ENCODE measurements around the gene ZNF629. TPM values are rescaled to one million over a fixed set of nuclear protein-coding genes. Genes with fewer than 3 reads are reported as not detected.

The ZNF629 gene
- total RNA-seq, 1 donor from 2014 or later: 13.3 TPM

DNA sequence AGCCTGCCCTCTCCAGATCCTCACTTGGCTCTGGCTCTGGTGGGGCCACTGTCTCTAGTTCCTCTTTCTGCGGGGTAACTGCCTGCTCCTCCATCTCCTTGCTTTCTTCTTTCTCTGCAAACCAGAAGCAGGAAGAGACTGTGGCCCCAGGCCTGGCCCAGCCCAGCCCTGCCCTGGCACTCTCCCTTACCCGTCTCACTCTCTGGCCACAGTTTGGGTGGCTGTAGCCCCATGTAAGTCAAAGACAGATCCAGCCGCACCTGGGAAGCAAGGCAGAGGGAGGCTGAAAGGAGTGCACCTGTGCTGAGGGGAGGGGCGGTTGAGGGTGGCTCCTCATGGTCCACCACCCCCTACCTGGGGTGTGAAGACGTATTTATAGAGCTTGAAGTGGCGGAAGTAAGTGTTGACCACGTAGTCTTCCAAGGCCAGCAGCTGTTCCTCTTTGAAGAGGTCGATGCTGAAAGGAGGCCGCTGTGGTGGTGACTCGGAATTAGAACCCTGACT lies 28.0 kb downstream of the ZNF629 start:
- Histone ChIP-seq H3K4me3 (no peak overlapping the region), H3K27me3 (no peaks in the 10 kb centered on the region), H3K9me3 (no peaks in the 10 kb centered on the region), H3K36me3 (peaks cover 38% of the 10 kb centered on the region), H3K27ac (peak overlapping the region; percentile 48), H3K4me1 (peaks cover 23% of the 10 kb centered on the region)
- peak; percentile 64 for DNase-seq
- intact Hi-C loops (cut with DNase I): loop anchor here (10.0 kb wide), 1 partner anchor 64 kb away; the partner anchor contains the start of gene SRCAP
- peak; percentile 12 for ATAC-seq
- TF ChIP-seq, protein P1, sequence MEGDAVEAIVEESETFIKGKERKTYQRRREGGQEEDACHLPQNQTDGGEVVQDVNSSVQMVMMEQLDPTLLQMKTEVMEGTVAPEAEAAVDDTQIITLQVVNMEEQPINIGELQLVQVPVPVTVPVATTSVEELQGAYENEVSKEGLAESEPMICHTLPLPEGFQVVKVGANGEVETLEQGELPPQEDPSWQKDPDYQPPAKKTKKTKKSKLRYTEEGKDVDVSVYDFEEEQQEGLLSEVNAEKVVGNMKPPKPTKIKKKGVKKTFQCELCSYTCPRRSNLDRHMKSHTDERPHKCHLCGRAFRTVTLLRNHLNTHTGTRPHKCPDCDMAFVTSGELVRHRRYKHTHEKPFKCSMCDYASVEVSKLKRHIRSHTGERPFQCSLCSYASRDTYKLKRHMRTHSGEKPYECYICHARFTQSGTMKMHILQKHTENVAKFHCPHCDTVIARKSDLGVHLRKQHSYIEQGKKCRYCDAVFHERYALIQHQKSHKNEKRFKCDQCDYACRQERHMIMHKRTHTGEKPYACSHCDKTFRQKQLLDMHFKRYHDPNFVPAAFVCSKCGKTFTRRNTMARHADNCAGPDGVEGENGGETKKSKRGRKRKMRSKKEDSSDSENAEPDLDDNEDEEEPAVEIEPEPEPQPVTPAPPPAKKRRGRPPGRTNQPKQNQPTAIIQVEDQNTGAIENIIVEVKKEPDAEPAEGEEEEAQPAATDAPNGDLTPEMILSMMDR (IDR thresholded peaks at IDR 0.05): no peak

DNA sequence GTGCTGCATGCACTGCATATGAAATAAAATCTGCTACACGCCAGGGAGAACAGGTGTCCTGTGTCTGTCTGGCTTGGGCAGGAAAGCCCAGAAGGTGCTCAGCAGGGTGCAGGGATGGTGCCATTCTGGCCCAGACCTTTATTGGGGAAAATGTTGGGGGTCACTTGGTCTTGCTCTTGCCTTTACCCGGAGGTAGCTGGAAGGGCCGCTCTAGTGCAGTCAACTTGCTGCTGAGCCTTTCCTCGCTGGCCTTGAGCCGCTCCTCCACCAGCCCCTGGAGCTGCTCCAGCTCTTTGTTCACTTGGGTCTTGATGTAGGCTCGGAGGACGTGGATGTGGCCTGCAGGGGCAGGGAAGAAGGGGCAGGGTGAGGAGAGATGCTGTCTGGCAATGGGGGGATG lies 29.7 kb downstream of the ZNF629 start:
- H3K36me3 ChIP-seq: peaks cover 45% of the 10 kb centered on the region

DNA sequence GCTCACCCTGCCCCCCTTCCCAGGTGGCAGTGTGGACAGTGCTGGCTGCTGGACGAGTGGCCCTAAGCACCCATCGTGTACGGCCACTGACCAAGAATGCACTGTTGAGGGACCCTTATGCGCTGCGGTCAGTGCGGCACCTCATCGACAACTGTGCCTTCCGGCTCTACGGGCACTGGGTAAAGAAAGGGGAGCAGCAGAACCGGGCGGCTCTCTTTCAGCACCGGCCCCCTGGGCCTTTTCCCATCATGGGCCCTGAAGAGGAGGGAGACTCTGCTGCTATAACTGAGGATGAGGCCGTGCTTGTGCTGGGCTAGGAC lies 30.3 kb downstream of the ZNF629 start:
- no peak overlapping the region for H3K4me3 ChIP-seq
- DNase-seq (no peak), ATAC-seq (no peak)
- intact Hi-C loops (cut with DNase I): loop anchor here (10.0 kb wide), 1 partner anchor 62 kb away; the partner anchor contains the start of gene SRCAP
- H3K9me3 ChIP-seq: no peaks in the 10 kb centered on the region
- H3K27ac ChIP-seq: no peak overlapping the region
- H3K36me3 ChIP-seq: peaks cover 50% of the 10 kb centered on the region
- TF ChIP-seq, protein P1 (IDR thresholded peaks at IDR 0.05): no peak
- H3K4me1 ChIP-seq: peaks cover 9% of the 10 kb centered on the region
- no peaks in the 10 kb centered on the region for H3K27me3 ChIP-seq

More for the DNA sequence above, 29.7 kb downstream of the ZNF629 start:
- ATAC-seq (no peak), DNase-seq (peak; percentile 46)
- Histone ChIP-seq H3K4me3 (no peak overlapping the region), H3K4me1 (peaks cover 9% of the 10 kb centered on the region), H3K9me3 (no peaks in the 10 kb centered on the region), H3K27me3 (no peaks in the 10 kb centered on the region), H3K27ac (no peak overlapping the region)
- TF ChIP-seq, protein P1 (IDR thresholded peaks at IDR 0.05): no peak
- intact Hi-C loops (cut with DNase I): loop anchor here (10.0 kb wide), 1 partner anchor 63 kb away; the partner anchor contains the start of gene SRCAP

DNA sequence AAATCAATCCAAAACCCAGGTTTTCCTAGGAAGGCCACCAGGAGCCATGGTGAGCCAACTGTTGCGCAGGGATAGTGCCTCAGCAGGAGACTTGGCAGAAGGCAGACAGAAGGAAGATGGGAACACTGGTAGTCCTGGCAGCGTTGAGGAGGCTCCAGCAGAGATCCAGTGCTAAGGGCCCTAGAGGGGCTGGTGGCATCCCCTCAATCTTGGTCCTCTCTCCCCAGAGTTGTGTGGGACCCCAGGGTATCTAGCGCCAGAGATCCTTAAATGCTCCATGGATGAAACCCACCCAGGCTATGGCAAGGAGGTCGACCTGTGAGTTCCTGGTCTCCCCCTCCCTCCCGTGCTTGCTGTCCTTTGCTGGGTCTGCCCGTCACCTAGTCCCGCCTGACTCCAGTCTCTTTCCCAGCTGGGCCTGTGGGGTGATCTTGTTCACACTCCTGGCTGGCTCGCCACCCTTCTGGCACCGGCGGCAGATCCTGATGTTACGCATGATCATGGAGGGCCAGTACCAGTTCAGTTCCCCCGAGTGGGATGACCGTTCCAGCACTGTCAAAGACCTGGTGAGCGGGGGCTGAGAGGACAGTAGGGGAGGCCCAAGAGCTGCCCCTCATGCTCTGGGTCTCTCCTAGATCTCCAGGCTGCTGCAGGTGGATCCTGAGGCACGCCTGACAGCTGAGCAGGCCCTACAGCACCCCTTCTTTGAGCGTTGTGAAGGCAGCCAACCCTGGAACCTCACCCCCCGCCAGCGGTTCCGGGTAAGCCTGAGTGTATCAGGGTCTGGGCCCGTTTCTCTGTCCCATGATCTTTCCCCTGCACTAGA lies 30.8 kb downstream of the ZNF629 start:
- TF ChIP-seq, protein P1 (IDR thresholded peaks at IDR 0.05): no peak
- no peak overlapping the region for H3K4me3 ChIP-seq
- ATAC-seq (no peak), DNase-seq (peak; percentile 19)
- H3K27me3 ChIP-seq: no peaks in the 10 kb centered on the region
- no peak overlapping the region for H3K27ac ChIP-seq
- no peaks in the 10 kb centered on the region for H3K9me3 ChIP-seq
- H3K4me1 ChIP-seq: peaks cover 4% of the 10 kb centered on the region
- intact Hi-C loops (cut with DNase I): loop anchor here (10.0 kb wide), 1 partner anchor 61 kb away; the partner anchor contains the start of gene SRCAP
- peaks cover 54% of the 10 kb centered on the region for H3K36me3 ChIP-seq

DNA sequence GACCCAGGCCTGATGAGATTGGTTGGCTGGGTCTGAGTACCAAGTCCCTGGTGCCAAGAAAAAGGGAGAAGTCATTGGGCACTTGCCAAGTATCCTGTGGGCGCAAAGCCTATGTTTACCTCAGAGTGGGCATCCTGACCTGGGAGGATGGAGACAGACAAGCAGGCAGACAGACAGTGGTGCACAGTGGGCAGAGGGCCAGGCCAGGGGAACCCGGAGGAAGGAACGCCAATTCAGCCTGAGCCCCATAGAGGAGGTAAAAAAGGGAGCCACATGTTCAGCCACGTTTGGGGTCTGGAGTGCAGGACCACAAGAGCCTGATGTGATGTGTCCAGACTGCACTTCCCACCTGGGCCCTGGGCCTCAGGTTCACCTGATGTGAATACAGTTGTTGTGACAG lies 33.4 kb downstream of the ZNF629 start:
- peak; percentile 40 for DNase-seq
- Histone ChIP-seq H3K4me3 (no peak overlapping the region), H3K36me3 (peaks cover 58% of the 10 kb centered on the region), H3K27ac (no peak overlapping the region), H3K4me1 (no peaks in the 10 kb centered on the region), H3K9me3 (no peaks in the 10 kb centered on the region), H3K27me3 (no peaks in the 10 kb centered on the region)
- TF ChIP-seq, protein P1 (IDR thresholded peaks at IDR 0.05): no peak
- intact Hi-C loops (cut with DNase I): loop anchor here (10.0 kb wide), 1 partner anchor 59 kb away; the partner anchor contains the start of gene SRCAP
- no peak for ATAC-seq
